Duodenal mucosa (tissue), 2 donors: ENCODE results near the gene ACAN.

Experiments used
- H3K27ac ChIP-seq: one replicate; pipeline ENCODE4 v1.7.0; 2013; ENCODE audit warnings: low read depth, low read length
- H3K27me3 ChIP-seq, 2 donors: one replicate each; pipeline ENCODE4 v1.7.0; 2013; ENCODE audit warnings: low read length in 2 of 2, control low read depth in 1 of 2; ENCODE audit not compliant: insufficient read depth in 2 of 2, control insufficient read depth in 1 of 2
- H3K36me3 ChIP-seq, 2 donors: one replicate each; pipeline ENCODE4 v1.7.0; 2013; ENCODE audit warnings: low read length in 2 of 2, control low read depth in 1 of 2; ENCODE audit not compliant: insufficient read depth in 2 of 2, control insufficient read depth in 1 of 2
- H3K4me1 ChIP-seq, 2 donors: one replicate each; pipeline ENCODE4 v1.7.0; 2013; ENCODE audit warnings: low read length in 2 of 2, control low read depth in 1 of 2; ENCODE audit not compliant: insufficient read depth in 2 of 2, control insufficient read depth in 1 of 2
- H3K4me3 ChIP-seq, 2 donors: one replicate each; pipeline ENCODE4 v1.7.0; 2013; ENCODE audit warnings: low read length in 2 of 2, low read depth in 1 of 2
- H3K9ac ChIP-seq, 2 donors: one replicate each; pipeline ENCODE4 v1.7.0; 2013; ENCODE audit warnings: low read length in 2 of 2, low read depth in 1 of 2
- H3K9me3 ChIP-seq, 2 donors: one replicate each; pipeline ENCODE4 v1.7.0; 2013; ENCODE audit warnings: low read length in 2 of 2, control low read depth in 1 of 2; ENCODE audit not compliant: control insufficient read depth in 1 of 2

ACAN gene

DNA sequence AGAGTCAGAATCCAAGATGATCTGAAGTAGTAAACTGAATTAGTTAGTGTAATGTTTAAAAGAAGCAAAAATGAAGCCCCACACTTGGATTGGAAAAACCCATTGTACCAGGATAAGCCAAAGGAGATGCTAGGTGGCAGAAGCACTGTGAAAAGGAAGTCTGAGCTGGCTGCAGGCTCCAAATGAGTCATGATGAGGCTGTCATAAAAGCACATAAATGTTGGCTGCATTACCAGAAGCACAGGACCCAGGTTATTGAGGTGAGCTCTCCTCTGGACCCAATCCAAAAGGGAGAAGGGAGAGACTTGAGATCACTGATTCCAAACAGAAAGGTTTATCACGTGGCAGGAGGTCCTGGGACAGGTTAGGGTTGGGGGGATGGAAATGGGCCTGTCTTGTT lies 3.2 kb upstream of the ACAN start:
- H3K9me3 ChIP-seq: no peaks in the 10 kb centered on the region
- peaks cover 17 to 37% of the 10 kb centered on the region in 2 donors for H3K27me3 ChIP-seq

DNA sequence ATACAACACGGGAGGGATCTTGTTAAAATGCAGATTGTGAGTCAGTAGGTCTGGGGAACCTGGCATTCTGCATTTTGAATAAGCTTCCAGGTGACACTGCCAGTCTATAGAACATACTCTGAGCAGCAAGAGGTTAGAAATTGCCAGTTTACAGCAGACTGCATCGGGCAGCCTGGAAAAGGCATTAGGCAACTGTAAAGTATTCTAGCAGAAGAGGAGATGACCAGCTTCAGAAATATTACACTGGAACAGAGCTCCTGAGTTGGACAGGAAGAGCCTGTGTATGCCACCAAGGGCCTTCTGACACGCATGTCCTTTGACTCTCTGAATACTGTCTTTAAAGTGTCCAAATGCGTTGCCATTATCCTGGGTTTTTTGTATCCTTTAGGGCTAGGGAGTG lies 2.5 kb upstream of the ACAN start:
- H3K36me3 ChIP-seq: no peaks in the 10 kb centered on the region
- peaks cover 17 to 38% of the 10 kb centered on the region in 2 donors for H3K27me3 ChIP-seq
- no peak overlapping the region for H3K9ac ChIP-seq
- no peak overlapping the region for H3K27ac ChIP-seq
- H3K4me3 ChIP-seq: no peak overlapping the region
- no peaks in the 10 kb centered on the region for H3K9me3 ChIP-seq
- H3K4me1 ChIP-seq: no peaks in the 10 kb centered on the region

More for the DNA sequence above, 3.2 kb upstream of the ACAN start:
- H3K27ac ChIP-seq: no peak overlapping the region
- no peak overlapping the region for H3K9ac ChIP-seq
- no peak overlapping the region for H3K4me3 ChIP-seq
- no peaks in the 10 kb centered on the region for H3K36me3 ChIP-seq
- no peaks in the 10 kb centered on the region for H3K4me1 ChIP-seq

DNA sequence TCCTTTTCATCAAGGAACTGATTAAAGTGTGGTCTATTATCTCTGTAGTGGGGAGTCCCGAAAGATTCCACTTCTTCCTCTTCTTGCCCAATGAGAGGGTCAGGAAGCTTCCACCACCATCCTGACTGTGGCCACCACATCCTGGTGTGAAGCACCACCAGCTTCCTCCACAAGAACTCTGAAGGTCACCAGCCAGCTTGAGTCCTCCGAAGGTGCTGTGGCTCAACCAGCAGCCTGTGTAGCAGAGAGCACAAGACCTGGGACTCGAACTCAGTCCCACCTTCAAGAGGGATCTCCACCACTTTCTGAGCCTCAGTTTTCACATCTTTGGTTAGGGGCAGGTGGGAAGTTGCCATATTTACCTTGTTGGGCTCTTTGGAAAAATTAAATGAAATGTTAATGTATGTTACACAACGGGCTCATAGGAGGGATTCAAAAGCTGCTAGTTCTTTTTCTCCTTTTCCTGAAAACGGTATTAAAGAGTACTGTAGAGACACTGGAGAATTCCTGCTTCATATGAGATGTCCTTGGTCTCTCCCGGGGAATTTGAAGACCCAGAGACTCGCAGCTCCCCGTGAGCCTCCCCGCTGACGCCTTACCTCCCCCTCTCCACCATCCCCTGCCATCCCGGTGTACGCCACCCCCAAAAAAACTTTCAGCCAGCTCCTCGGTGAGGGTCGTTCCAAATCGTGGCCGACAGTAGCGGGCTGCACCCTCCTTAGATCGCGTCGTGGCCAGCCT lies 816 bp upstream of the ACAN start:
- Histone ChIP-seq H3K4me1 (no peaks in the 10 kb centered on the region), H3K36me3 (no peaks in the 10 kb centered on the region), H3K4me3 (no peak overlapping the region), H3K27ac (no peak overlapping the region), H3K9ac (no peak overlapping the region), H3K9me3 (no peaks in the 10 kb centered on the region), H3K27me3 (peaks cover 17 to 38% of the 10 kb centered on the region in 2 donors)

GRCh38 chr15:88802991-88803240 lies 320 bp upstream of the ACAN start:
- Histone ChIP-seq H3K9ac (no peak overlapping the region), H3K27ac (no peak overlapping the region), H3K36me3 (no peaks in the 10 kb centered on the region), H3K9me3 (no peaks in the 10 kb centered on the region), H3K4me1 (no peaks in the 10 kb centered on the region), H3K27me3 (peaks cover 17 to 38% of the 10 kb centered on the region in 2 donors), H3K4me3 (no peak overlapping the region)

GRCh38 chr15:88803920-88804247 lies 648 bp downstream of the ACAN start:
- Histone ChIP-seq H3K4me3 (no peak overlapping the region), H3K27me3 (peaks cover 20 to 38% of the 10 kb centered on the region in 2 donors), H3K36me3 (no peaks in the 10 kb centered on the region), H3K9me3 (no peaks in the 10 kb centered on the region), H3K9ac (no peak overlapping the region), H3K4me1 (no peaks in the 10 kb centered on the region), H3K27ac (no peak overlapping the region)

DNA sequence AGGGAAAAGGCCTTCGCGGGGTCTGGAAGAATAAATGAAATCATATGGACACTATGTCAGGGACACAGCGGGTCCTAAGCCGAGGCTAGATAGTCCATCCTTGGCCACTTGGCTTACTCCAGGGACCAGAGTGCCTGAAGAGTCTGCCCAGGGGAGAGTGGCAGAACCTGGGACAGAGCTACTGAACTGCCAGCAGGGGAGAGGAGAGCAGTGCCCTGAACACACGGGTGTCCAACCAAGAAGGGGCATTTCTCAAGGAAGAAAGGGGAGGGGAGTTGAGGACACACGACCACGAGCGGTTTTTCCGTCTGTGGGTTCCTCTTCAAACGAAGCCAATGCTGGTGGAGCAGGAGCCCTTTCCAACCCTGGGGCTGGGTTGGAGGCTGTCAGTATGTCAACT lies 1.0 kb downstream of the ACAN start:
- Histone ChIP-seq H3K9ac (no peak overlapping the region), H3K36me3 (no peaks in the 10 kb centered on the region), H3K27me3 (peaks cover 20 to 38% of the 10 kb centered on the region in 2 donors), H3K9me3 (no peaks in the 10 kb centered on the region), H3K4me1 (no peaks in the 10 kb centered on the region), H3K4me3 (no peak overlapping the region), H3K27ac (no peak overlapping the region)

- no peaks in the 10 kb centered on the region for H3K9me3 ChIP-seq
- H3K27me3 ChIP-seq: peaks cover 17 to 38% of the 10 kb centered on the region in 2 donors
Observed at GRCh38 chr15:88805031-88805780, 2.0 kb downstream of the ACAN start.

GRCh38 chr15:88810446-88810845 lies 7.2 kb downstream of the ACAN start:
- Histone ChIP-seq H3K9ac (no peak overlapping the region), H3K27ac (no peak overlapping the region), H3K4me1 (no peaks in the 10 kb centered on the region), H3K27me3 (peaks cover 5 to 7% of the 10 kb centered on the region in 2 donors), H3K36me3 (no peaks in the 10 kb centered on the region), H3K4me3 (no peak overlapping the region), H3K9me3 (no peaks in the 10 kb centered on the region)

More at GRCh38 chr15:88805031-88805780, 2.0 kb downstream of the ACAN start:
- Histone ChIP-seq H3K4me3 (no peak overlapping the region), H3K27ac (no peak overlapping the region), H3K36me3 (no peaks in the 10 kb centered on the region), H3K4me1 (no peaks in the 10 kb centered on the region), H3K9ac (no peak overlapping the region)

GRCh38 chr15:88812133-88812532 lies 8.9 kb downstream of the ACAN start:
- H3K36me3 ChIP-seq: no peaks in the 10 kb centered on the region
- no peak overlapping the region for H3K27ac ChIP-seq
- peaks cover 4 to 7% of the 10 kb centered on the region in 2 donors for H3K27me3 ChIP-seq

GRCh38 chr15:88813960-88814359 lies 10.7 kb downstream of the ACAN start:
- Histone ChIP-seq H3K36me3 (no peaks in the 10 kb centered on the region), H3K9ac (no peak overlapping the region), H3K4me1 (no peaks in the 10 kb centered on the region), H3K4me3 (no peak overlapping the region), H3K9me3 (no peaks in the 10 kb centered on the region), H3K27me3 (peaks cover 3 to 4% of the 10 kb centered on the region in 2 donors), H3K27ac (no peak overlapping the region)

More at GRCh38 chr15:88812133-88812532, 8.9 kb downstream of the ACAN start:
- Histone ChIP-seq H3K9ac (no peak overlapping the region), H3K4me1 (no peaks in the 10 kb centered on the region), H3K4me3 (no peak overlapping the region), H3K9me3 (no peaks in the 10 kb centered on the region)
